ENCODE measurements around the gene ITPR1. TPM values are rescaled to one million over a fixed set of nuclear protein-coding genes. Genes with fewer than 3 reads are reported as not detected.
A peak's percentile ranks its signal among the peaks of the same experiment; 100 is the strongest.

Gene ITPR1
- total and polyA plus RNA-seq, 12 donors, result 9.7 to 40.3 (median 18.8) TPM

DNA sequence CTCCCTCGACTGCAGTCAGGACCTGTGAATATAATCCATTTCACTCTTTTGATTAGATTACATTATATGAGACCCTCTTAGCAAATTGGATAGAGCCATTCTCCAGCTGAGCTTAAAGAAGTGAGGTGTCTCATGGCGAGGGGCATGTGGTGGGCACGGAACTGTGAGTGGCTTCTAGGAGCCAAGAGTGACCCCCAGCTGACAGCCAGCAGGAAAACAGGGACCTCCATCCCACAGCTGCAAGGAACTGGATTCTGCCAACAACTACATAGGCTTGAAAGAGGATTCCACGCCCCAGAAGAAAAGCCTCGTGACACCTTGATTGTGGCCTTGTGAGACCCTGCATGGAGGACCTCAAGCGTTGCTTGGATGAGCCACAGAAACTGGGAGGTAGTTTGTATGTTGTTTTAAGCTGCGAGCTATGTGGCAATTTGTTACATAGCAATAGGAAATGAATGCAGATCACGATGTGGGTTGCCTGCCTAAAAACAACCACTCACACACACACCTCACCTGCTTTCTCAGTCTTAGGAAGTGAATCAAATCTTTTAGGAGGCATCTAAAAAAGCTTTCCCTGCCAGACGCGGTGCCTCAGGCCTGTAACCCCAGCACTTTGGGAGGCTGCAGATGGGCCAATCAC is 401.9 kb downstream of the ITPR1 start:
- Histone ChIP-seq H3K9me3 (peaks cover 0 to 3% (median 0%) of the 10 kb centered on the region in 11 donors), H3K4me3 (no peak overlapping the region), H3K27ac (no peak overlapping the region), H3K4me1 (peaks cover 0 to 18% (median 0%) of the 10 kb centered on the region in 9 donors), H3K27me3 (no peaks in the 10 kb centered on the region), H3K36me3 (no peaks in the 10 kb centered on the region)
- intact Hi-C loops (cut with DNase I), result loop anchor here in 1 of 10 donors (10.0 kb wide), 1 partner anchor 80 kb away; the partner anchor contains the start of gene BHLHE40
- 86 to 92% methylated on average over 10 of the region's 10 CpGs for whole genome bisulfite sequencing, 2 donors
- DNase-seq (no peak), ATAC-seq (no peak)
- TF ChIP-seq, protein P1, sequence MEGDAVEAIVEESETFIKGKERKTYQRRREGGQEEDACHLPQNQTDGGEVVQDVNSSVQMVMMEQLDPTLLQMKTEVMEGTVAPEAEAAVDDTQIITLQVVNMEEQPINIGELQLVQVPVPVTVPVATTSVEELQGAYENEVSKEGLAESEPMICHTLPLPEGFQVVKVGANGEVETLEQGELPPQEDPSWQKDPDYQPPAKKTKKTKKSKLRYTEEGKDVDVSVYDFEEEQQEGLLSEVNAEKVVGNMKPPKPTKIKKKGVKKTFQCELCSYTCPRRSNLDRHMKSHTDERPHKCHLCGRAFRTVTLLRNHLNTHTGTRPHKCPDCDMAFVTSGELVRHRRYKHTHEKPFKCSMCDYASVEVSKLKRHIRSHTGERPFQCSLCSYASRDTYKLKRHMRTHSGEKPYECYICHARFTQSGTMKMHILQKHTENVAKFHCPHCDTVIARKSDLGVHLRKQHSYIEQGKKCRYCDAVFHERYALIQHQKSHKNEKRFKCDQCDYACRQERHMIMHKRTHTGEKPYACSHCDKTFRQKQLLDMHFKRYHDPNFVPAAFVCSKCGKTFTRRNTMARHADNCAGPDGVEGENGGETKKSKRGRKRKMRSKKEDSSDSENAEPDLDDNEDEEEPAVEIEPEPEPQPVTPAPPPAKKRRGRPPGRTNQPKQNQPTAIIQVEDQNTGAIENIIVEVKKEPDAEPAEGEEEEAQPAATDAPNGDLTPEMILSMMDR (IDR thresholded peaks at IDR 0.05), result no peak

DNA sequence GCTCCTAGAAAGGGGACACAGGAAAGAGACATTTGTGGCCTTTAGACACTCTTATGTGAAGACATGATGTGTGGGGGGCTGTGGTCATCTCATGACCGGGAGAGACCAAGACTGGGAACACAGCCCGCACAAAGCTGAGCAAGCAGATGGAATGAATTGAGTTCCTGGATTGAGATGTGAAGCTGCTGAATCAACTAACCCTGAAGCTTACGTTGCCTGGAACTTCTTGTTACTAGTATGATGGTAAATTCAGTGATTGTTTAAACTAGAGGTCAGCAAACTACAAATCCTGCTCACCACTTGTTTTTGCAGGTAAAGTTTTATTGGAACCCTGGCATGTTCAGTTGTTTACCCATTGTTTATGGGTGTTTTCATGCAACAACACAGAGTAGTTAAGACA is 402.7 kb downstream of the ITPR1 start:
- Histone ChIP-seq H3K36me3 (no peaks in the 10 kb centered on the region), H3K4me1 (peaks cover 0 to 16% (median 0%) of the 10 kb centered on the region in 9 donors), H3K4me3 (no peak overlapping the region), H3K9me3 (peaks cover 0 to 3% (median 0%) of the 10 kb centered on the region in 11 donors), H3K27me3 (no peaks in the 10 kb centered on the region), H3K27ac (peak overlapping the region in 1 of 10 donors; percentile 17)
- TF ChIP-seq, protein P1 (IDR thresholded peaks at IDR 0.05), result no peak
- DNase-seq, result no peak
- peak in 3 of 8 donors; percentile 27 to 42 (median 42) for ATAC-seq
- 82 to 84% methylated on average over 3 of the region's 3 CpGs for WGBS, 2 donors
- intact Hi-C loops (cut with DNase I), result loop anchor here in 1 of 10 donors (10.0 kb wide), 1 partner anchor 79 kb away; the partner anchor contains the start of gene BHLHE40

Other genes starting within 250 kb of the ITPR1 start
- 10 to 100 TPM; 11.2 to 16.8 (median 12.7) TPM for gene SETMAR, start 190.0 kb upstream of the ITPR1 start, total RNA-seq
- 10 to 100 TPM in 1 of 2 donors, 1 to 10 TPM in 1; 6.0 to 30.2 TPM for gene SETMAR, start 190.0 kb upstream of the ITPR1 start, polyA plus RNA-seq
- 10 to 100 TPM in 4 of 10 donors, 1 to 10 TPM in 6; 6.9 to 15.1 (median 8.9) TPM for gene SUMF1, start 26.1 kb upstream of the ITPR1 start, total RNA-seq
- 1 to 10 TPM; 3.7 to 9.5 TPM for gene SUMF1, start 26.1 kb upstream of the ITPR1 start, polyA plus RNA-seq

Measured in heart right ventricle (tissue), 16 donors.